IMR-90 (cell line): ENCODE measurements around the gene FLRT3. TPM values are rescaled to one million over a fixed set of nuclear protein-coding genes. Genes with fewer than 3 reads are reported as not detected.
A peak's percentile ranks its signal among the peaks of the same experiment; 100 is the strongest.

Experiments
- ATAC-seq: fragments of 200-7000 bp; cut with Tn5 transposase; 2 replicates; pipeline ENCODE4 v1.9.1; 2020; ENCODE audit warnings: low read depth, mild to moderate bottlenecking, moderate library complexity
- BruUV-seq: library from RNA; stranded (reverse); fragments of 400-500 nt; replicated peaks from 2 replicates; lab custom pipeline; 2021; lab: Mats Ljungman, UMichigan
- CTCF ChIA-PET: fragments of 300-600 bp; formaldehyde crosslinking; extraction: SDS; loops from one replicate; lab custom pipeline; 2021; ENCODE audit warnings: antibody characterized with exemption; lab: Yijun Ruan, JAX
- POLR2A ChIA-PET: fragments of 300-600 bp; sonication (Branson Sonifier 250); formaldehyde crosslinking; loops from one replicate; lab custom pipeline; 2022; ENCODE audit warnings: antibody characterized with exemption; ENCODE audit not compliant: unreplicated experiment; lab: Charles Lee
- DNase-seq: peaks from one replicate; pipeline ENCODE4 v3.0.0; 2013
- H2AFZ ChIP-seq: replicated peaks from 2 replicates; pipeline ENCODE3; 2013; ENCODE audit warnings: low read length, mild to moderate bottlenecking; ENCODE audit not compliant: poor library complexity
- H2AK5ac ChIP-seq: 2 replicates; pipeline ENCODE4 v1.6.1; 2013; ENCODE audit warnings: low read depth, low read length, inconsistent platforms
- H2AK9ac ChIP-seq: replicated peaks from 2 replicates; pipeline ENCODE3; 2013; ENCODE audit warnings: mild to moderate bottlenecking, low read depth, low read length, moderate library complexity; ENCODE audit not compliant: poor library complexity
- H2BK120ac ChIP-seq: 2 replicates; pipeline ENCODE4 v1.6.1; 2013; ENCODE audit warnings: low read depth, low read length, inconsistent platforms
- H2BK15ac ChIP-seq: 3 replicates; pipeline ENCODE4 v1.6.1; 2013; ENCODE audit warnings: low read depth, low read length, inconsistent platforms
- H2BK20ac ChIP-seq: 2 replicates; pipeline ENCODE4 v1.6.1; 2013; ENCODE audit warnings: low read depth, mild to moderate bottlenecking, inconsistent platforms, low read length, moderate library complexity
- H2BK5ac ChIP-seq: 2 replicates; pipeline ENCODE4 v1.6.1; 2013; ENCODE audit warnings: mild to moderate bottlenecking, low read depth, low read length, inconsistent platforms; ENCODE audit not compliant: poor library complexity, severe bottlenecking
- H3K14ac ChIP-seq: replicated peaks from 2 replicates; pipeline ENCODE4 v1.6.1; 2013; ENCODE audit warnings: low read depth, low read length, inconsistent platforms
- H3K18ac ChIP-seq: 2 replicates; pipeline ENCODE4 v1.6.1; 2013; ENCODE audit warnings: low read depth, low read length, control low read depth
- H3K23ac ChIP-seq: 2 replicates; pipeline ENCODE4 v1.6.1; 2013; ENCODE audit warnings: low read depth, low read length, inconsistent platforms
- H3K27ac ChIP-seq: 2 replicates; pipeline ENCODE4 v1.5.1; 2013; ENCODE audit warnings: mild to moderate bottlenecking, control low read depth, low read length; ENCODE audit not compliant: insufficient read depth
- H3K27me3 ChIP-seq: 2 replicates; pipeline ENCODE4 v1.6.1; 2013; ENCODE audit warnings: low read length; ENCODE audit not compliant: control insufficient read depth, insufficient read depth
- H3K36me3 ChIP-seq: 2 replicates; pipeline ENCODE4 v1.6.1; 2013; ENCODE audit warnings: low read length, mixed read lengths; ENCODE audit not compliant: control insufficient read depth, insufficient read depth
- H3K4ac ChIP-seq: 2 replicates; pipeline ENCODE4 v1.6.1; 2013; ENCODE audit warnings: low read depth, low read length, inconsistent platforms
- H3K4me1 ChIP-seq: 2 replicates; pipeline ENCODE4 v1.6.1; 2013; ENCODE audit warnings: low read length, mixed read lengths; ENCODE audit not compliant: control insufficient read depth, insufficient read depth
- H3K4me2 ChIP-seq: 2 replicates; pipeline ENCODE4 v1.6.1; 2013; ENCODE audit warnings: low read depth, mild to moderate bottlenecking, control low read depth, low read length, moderate library complexity
- H3K4me3 ChIP-seq: 2 replicates; pipeline ENCODE4 v1.5.1; 2013; ENCODE audit warnings: low read depth, mild to moderate bottlenecking, control low read depth, low read length, moderate library complexity; ENCODE audit not compliant: insufficient read depth
- H3K56ac ChIP-seq: 2 replicates; pipeline ENCODE4 v1.6.1; 2013; ENCODE audit warnings: low read length, inconsistent platforms; ENCODE audit not compliant: insufficient read depth; ENCODE audit errors: extremely low read depth
- H3K79me1 ChIP-seq, 2 experiments: 2 replicates each; pipeline ENCODE4 v1.6.1; 2013; ENCODE audit warnings: low read length in 2 of 2, inconsistent platforms in 1 of 2, low read depth in 1 of 2
- H3K9ac ChIP-seq: 2 replicates; pipeline ENCODE4 v1.6.1; 2013; ENCODE audit warnings: low read depth, low read length, control low read depth
- H3K9me1 ChIP-seq: 2 replicates; pipeline ENCODE4 v1.6.1; 2013; ENCODE audit warnings: low read length, inconsistent platforms; ENCODE audit not compliant: insufficient read depth
- H3K9me3 ChIP-seq: 2 replicates; pipeline ENCODE4 v1.6.1; 2013; ENCODE audit warnings: low read length; ENCODE audit not compliant: control insufficient read depth, insufficient read depth
- H4K20me1 ChIP-seq: 2 replicates; pipeline ENCODE4 v1.6.1; 2013; ENCODE audit warnings: low read length, inconsistent platforms; ENCODE audit not compliant: insufficient read depth
- H4K5ac ChIP-seq: 2 replicates; pipeline ENCODE4 v1.6.1; 2013; ENCODE audit warnings: mild to moderate bottlenecking, low read depth, low read length, control low read depth
- H4K8ac ChIP-seq, 2 experiments: 2 replicates each; pipeline ENCODE4 v1.6.1; 2013; ENCODE audit warnings: low read depth in 2 of 2, low read length in 2 of 2, control low read depth in 1 of 2, inconsistent platforms in 1 of 2
- H4K91ac ChIP-seq: 2 replicates; pipeline ENCODE4 v1.6.1; 2013; ENCODE audit warnings: low read depth, low read length, inconsistent platforms; ENCODE audit not compliant: insufficient read depth
- BHLHE40 ChIP-seq: fragments of 150-350 bp; IDR thresholded peaks from 2 replicates; pipeline ENCODE4 v1.6.1; 2016; ENCODE audit warnings: mild to moderate bottlenecking, low read depth, low read length
- CEBPB ChIP-seq: IDR thresholded peaks from 2 replicates; pipeline ENCODE4 v1.6.1; 2012; ENCODE audit warnings: low read depth, low read length, improper control_type of control experiment
- ELK1 ChIP-seq: fragments of 150-350 bp; IDR thresholded peaks from 2 replicates; pipeline ENCODE4 v1.6.1; 2016; ENCODE audit warnings: low read depth, mild to moderate bottlenecking, low read length, moderate library complexity, borderline replicate concordance
- MAFK ChIP-seq: IDR thresholded peaks from 2 replicates; pipeline ENCODE4 v1.6.1; 2012; ENCODE audit warnings: low read depth, low read length, improper control_type of control experiment
- NFE2L2 ChIP-seq: fragments of 150-350 bp; IDR thresholded peaks from 2 replicates; pipeline ENCODE4 v1.6.1; 2016; ENCODE audit warnings: low read depth, mild to moderate bottlenecking, low read length
- POLR2A ChIP-seq: IDR thresholded peaks from 2 replicates; pipeline ENCODE4 v1.6.1; 2012; ENCODE audit warnings: mild to moderate bottlenecking, low read depth, low read length
- RAD21 ChIP-seq: IDR thresholded peaks from 2 replicates; pipeline ENCODE4 v1.6.1; 2012; ENCODE audit warnings: low read length, improper control_type of control experiment
- RCOR1 ChIP-seq: IDR thresholded peaks from 2 replicates; pipeline ENCODE4 v1.6.1; 2012; ENCODE audit warnings: mild to moderate bottlenecking, low read length, improper control_type of control experiment; ENCODE audit not compliant: insufficient replicate concordance
- SMC3 ChIP-seq: fragments of 150-350 bp; IDR thresholded peaks from 2 replicates; pipeline ENCODE4 v1.6.1; 2016; ENCODE audit warnings: low read depth, mild to moderate bottlenecking, antibody characterized with exemption, low read length, moderate library complexity
- WGBS, 2 experiments: methylation state at CpG; one replicate each; pipeline versions ENCODE4 v1.1.5 to v1.1.7; 2013; ENCODE audit warnings: missing lambda C conversion rate in 2 of 2; ENCODE audit not compliant: insufficient read length in 1 of 2; ENCODE audit errors: extremely low coverage in 2 of 2; 5-methylcytosine and 5-hydroxymethylcytosine counted together
- dilution Hi-C: fragments of 300-500 bp; cut with HindIII; formaldehyde crosslinking; loops from one replicate; pipeline ENCODE4 v1.14.3; 2018; ENCODE audit warnings: low sequenced_read_pairs; ENCODE audit not compliant: unreplicated experiment
- in situ Hi-C: fragments of 300-500 bp; cut with MboI; formaldehyde crosslinking; loops from 3 replicates; pipeline ENCODE4 v1.14.3; 2019; ENCODE audit warnings: low sequenced_read_pairs, inconsistent platforms, mixed read lengths
- intact Hi-C: fragments of 100-400 bp; cut with micrococcal nuclease; formaldehyde crosslinking; loops from 2 replicates; pipeline ENCODE4 v1.10.0; 2022
- polyA plus RNA-seq, 3 experiments: library from polyadenylated mRNA; depleted of rRNA; stranded (reverse); fragments of >200 nt; gene quantifications; 2 replicates each; pipeline ENCODE4 v1.2.3, GENCODE V29; 2012; ENCODE audit warnings: low replicate concordance in 1 of 3
- total RNA-seq: library from RNA; depleted of rRNA; stranded (reverse); fragments of >200 nt; gene quantifications from 2 replicates; pipeline ENCODE4 v1.2.3, GENCODE V29; 2012
- TF ChIP-seq, protein P1 (sequence below): conservative IDR thresholded peaks from 2 replicates; pipeline ENCODE4 v1.5.1; 2012; ENCODE audit warnings: mild to moderate bottlenecking, low read depth, low read length, improper control_type of control experiment

Gene FLRT3
- total and polyA plus RNA-seq, 2 of the 4 experiments (the other 2 are of a cell fraction), result 1.8 to 6.6 TPM

DNA sequence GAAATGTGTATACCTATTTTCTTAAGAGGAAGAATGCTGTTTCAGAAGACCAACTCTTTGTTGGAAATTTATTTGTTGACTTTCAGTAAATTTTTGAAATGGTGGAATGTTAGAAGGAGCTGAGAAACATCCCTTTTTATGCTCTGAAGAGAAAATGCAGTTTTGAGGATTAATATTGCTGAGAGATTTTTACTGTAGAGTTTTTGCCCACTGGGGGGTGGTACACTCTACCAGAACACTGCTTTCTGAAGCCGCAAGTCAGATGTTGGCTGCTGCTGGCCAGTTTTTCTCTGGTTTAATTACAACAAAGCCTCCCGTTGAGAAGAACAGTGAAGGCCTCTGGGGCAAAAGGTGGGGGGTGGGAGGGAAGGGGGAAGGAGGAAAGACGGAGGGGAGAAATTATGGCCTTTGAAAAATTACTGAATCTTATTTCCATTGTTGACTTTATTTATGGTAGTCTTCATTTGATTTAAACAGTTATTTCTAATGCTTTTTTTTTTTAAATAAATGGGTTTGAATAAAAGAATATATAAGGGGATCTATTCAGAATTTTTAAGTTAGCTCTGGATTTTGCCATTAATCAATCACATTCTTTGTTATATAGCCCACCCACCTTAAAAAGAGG, 3.0 kb downstream of the FLRT3 start:
- no CpG with 5 or more reads among the region's 3 CpGs for WGBS, 2 experiments
- Histone ChIP-seq H3K79me1 (no peaks in the 10 kb centered on the region), H2BK5ac (no peak overlapping the region), H2AK5ac (no peak overlapping the region), H2BK120ac (no peak overlapping the region), H3K9me3 (no peaks in the 10 kb centered on the region), H3K4me3 (no peak overlapping the region), H3K18ac (no peak overlapping the region), H3K23ac (no peak overlapping the region), H3K27me3 (no peaks in the 10 kb centered on the region), H4K91ac (no peak overlapping the region), H3K36me3 (no peaks in the 10 kb centered on the region), H2AFZ (no peak overlapping the region), H2BK20ac (no peak overlapping the region), H4K5ac (no peak overlapping the region), H4K20me1 (no peaks in the 10 kb centered on the region), H3K4me1 (no peaks in the 10 kb centered on the region; the same call in 1 of the 2 replicates), H3K14ac (no peak overlapping the region), H3K9me1 (no peaks in the 10 kb centered on the region), H3K27ac (no peak overlapping the region), H3K9ac (no peak overlapping the region), H3K56ac (no peak overlapping the region), H2AK9ac (no peak overlapping the region), H3K4ac (no peak overlapping the region), H4K8ac (no peak overlapping the region), H3K4me2 (no peak overlapping the region), H2BK15ac (no peak overlapping the region)
- dilution Hi-C loops, result no loop called here
- ATAC-seq (peak; percentile 27), DNase-seq (peak; percentile 45)
- in situ Hi-C loops, result no loop called here
- POLR2A ChIA-PET, result no interaction called here
- intact Hi-C loops, result loop anchor here (10.0 kb wide), 1 partner anchor 1320 kb away; no protein-coding TSS in a partner anchor
- CTCF ChIA-PET, result no interaction called here
- TF ChIP-seq ELK1 (no peak), RCOR1 (no peak), RAD21 (peak; percentile 55), BHLHE40 (no peak), CEBPB (no peak), MAFK (no peak), SMC3 (peak; percentile 29; the same call in 1 of the 2 replicates), POLR2A (no peak), NFE2L2 (no peak)
- TF ChIP-seq, protein P1, sequence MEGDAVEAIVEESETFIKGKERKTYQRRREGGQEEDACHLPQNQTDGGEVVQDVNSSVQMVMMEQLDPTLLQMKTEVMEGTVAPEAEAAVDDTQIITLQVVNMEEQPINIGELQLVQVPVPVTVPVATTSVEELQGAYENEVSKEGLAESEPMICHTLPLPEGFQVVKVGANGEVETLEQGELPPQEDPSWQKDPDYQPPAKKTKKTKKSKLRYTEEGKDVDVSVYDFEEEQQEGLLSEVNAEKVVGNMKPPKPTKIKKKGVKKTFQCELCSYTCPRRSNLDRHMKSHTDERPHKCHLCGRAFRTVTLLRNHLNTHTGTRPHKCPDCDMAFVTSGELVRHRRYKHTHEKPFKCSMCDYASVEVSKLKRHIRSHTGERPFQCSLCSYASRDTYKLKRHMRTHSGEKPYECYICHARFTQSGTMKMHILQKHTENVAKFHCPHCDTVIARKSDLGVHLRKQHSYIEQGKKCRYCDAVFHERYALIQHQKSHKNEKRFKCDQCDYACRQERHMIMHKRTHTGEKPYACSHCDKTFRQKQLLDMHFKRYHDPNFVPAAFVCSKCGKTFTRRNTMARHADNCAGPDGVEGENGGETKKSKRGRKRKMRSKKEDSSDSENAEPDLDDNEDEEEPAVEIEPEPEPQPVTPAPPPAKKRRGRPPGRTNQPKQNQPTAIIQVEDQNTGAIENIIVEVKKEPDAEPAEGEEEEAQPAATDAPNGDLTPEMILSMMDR, result peak; percentile 44
- BruUV-seq, result no TSS peak
